Measurements from ENCODE around the gene SHF. TPM values are rescaled to one million over a fixed set of nuclear protein-coding genes. Genes with fewer than 3 reads are reported as not detected.

The SHF gene
- total and polyA plus RNA-seq, 2 of the 4 experiments (the other 2 are of a cell fraction), result 1.8 to 3.5 TPM

DNA sequence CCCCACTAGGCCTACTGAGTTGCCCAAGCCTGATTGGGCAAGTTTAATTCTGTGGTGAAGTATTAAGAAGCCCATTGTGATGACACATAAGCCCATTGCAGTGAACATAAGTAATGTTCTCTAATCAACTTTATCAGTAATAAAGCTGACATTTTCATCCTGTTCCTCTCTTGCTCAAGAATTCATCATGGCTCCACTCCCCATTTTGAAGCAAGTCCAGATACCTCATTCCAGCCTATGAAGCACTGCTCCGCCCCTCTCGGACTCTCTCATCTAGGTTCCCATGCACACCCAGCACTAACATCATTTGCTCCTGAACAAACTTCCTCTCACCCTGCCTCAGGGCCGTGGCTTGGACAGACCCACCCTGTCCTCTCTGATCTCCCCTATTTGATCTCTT is 10.5 kb downstream of the SHF start:
- intact Hi-C loops (cut with micrococcal nuclease) (no loop called here), dilution Hi-C loops (cut with HindIII; ENCODE audit: low sequenced_read_pairs, unreplicated experiment) (no loop called here), in situ Hi-C loops (cut with MboI; ENCODE audit: low sequenced_read_pairs) (loop anchor here (25.0 kb wide), 1 partner anchor 435 kb away; no protein-coding TSS in a partner anchor)
- no peaks in the 10 kb centered on the region for H3K4me1 ChIP-seq (ENCODE audit: control insufficient read depth, insufficient read depth, low read length)
- no peak overlapping the region for H2BK15ac ChIP-seq (ENCODE audit: low read depth, low read length)
- no peaks in the 10 kb centered on the region; the same call in 1 of the 2 replicates for H4K20me1 ChIP-seq (ENCODE audit: insufficient read depth, low read length)
- no peak for DNase-seq
- H3K79me1 ChIP-seq (ENCODE audit: low read depth in 1 of 2, low read length in 2 of 2), result no peaks in the 10 kb centered on the region
- H2BK5ac ChIP-seq (ENCODE audit: low read depth, low read length, poor library complexity, severe bottlenecking), result no peak overlapping the region
- no peak overlapping the region for H3K23ac ChIP-seq (ENCODE audit: low read depth, low read length)
- no peaks in the 10 kb centered on the region for H3K27me3 ChIP-seq (ENCODE audit: control insufficient read depth, insufficient read depth, low read length)
- H3K36me3 ChIP-seq (ENCODE audit: control insufficient read depth, insufficient read depth, low read length), result peaks cover 8% of the 10 kb centered on the region
- no peak overlapping the region for H3K56ac ChIP-seq (ENCODE audit: extremely low read depth, insufficient read depth, low read length)
- TF ChIP-seq RCOR1 (IDR thresholded peaks at IDR 0.05; ENCODE audit: insufficient replicate concordance, low read length) (no peak), MAZ (IDR thresholded peaks at IDR 0.05; ENCODE audit: borderline replicate concordance, low read depth, low read length) (no peak), SMC3 (IDR thresholded peaks at IDR 0.05; ENCODE audit: low read depth, low read length) (no peak), CEBPB (IDR thresholded peaks at IDR 0.05; ENCODE audit: low read depth, low read length) (no peak), MAFK (IDR thresholded peaks at IDR 0.05; ENCODE audit: low read depth, low read length) (no peak), MXI1 (IDR thresholded peaks at IDR 0.05; ENCODE audit: borderline replicate concordance, low read depth, low read length) (no peak), RAD21 (IDR thresholded peaks at IDR 0.05; ENCODE audit: low read length) (no peak), NFE2L2 (IDR thresholded peaks at IDR 0.05; ENCODE audit: low read depth, low read length) (no peak), BHLHE40 (IDR thresholded peaks at IDR 0.05; ENCODE audit: low read depth, low read length) (no peak), CHD1 (IDR thresholded peaks at IDR 0.05; ENCODE audit: low read depth, low read length) (no peak), POLR2A (IDR thresholded peaks at IDR 0.05; ENCODE audit: low read depth, low read length) (no peak), RFX5 (IDR thresholded peaks at IDR 0.05; ENCODE audit: low read depth, low read length) (no peak), FOS (IDR thresholded peaks at IDR 0.05; ENCODE audit: low read depth, low read length) (no peak)
- TF ChIP-seq, protein P1, sequence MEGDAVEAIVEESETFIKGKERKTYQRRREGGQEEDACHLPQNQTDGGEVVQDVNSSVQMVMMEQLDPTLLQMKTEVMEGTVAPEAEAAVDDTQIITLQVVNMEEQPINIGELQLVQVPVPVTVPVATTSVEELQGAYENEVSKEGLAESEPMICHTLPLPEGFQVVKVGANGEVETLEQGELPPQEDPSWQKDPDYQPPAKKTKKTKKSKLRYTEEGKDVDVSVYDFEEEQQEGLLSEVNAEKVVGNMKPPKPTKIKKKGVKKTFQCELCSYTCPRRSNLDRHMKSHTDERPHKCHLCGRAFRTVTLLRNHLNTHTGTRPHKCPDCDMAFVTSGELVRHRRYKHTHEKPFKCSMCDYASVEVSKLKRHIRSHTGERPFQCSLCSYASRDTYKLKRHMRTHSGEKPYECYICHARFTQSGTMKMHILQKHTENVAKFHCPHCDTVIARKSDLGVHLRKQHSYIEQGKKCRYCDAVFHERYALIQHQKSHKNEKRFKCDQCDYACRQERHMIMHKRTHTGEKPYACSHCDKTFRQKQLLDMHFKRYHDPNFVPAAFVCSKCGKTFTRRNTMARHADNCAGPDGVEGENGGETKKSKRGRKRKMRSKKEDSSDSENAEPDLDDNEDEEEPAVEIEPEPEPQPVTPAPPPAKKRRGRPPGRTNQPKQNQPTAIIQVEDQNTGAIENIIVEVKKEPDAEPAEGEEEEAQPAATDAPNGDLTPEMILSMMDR (conservative IDR thresholded peaks at IDR 0.05; ENCODE audit: low read depth, low read length), result no peak
- TF ChIP-seq, protein P2, sequence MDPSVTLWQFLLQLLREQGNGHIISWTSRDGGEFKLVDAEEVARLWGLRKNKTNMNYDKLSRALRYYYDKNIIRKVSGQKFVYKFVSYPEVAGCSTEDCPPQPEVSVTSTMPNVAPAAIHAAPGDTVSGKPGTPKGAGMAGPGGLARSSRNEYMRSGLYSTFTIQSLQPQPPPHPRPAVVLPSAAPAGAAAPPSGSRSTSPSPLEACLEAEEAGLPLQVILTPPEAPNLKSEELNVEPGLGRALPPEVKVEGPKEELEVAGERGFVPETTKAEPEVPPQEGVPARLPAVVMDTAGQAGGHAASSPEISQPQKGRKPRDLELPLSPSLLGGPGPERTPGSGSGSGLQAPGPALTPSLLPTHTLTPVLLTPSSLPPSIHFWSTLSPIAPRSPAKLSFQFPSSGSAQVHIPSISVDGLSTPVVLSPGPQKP (IDR thresholded peaks at IDR 0.05; ENCODE audit: borderline replicate concordance, low read depth, low read length), result no peak
- TF ChIP-seq, protein P3, sequence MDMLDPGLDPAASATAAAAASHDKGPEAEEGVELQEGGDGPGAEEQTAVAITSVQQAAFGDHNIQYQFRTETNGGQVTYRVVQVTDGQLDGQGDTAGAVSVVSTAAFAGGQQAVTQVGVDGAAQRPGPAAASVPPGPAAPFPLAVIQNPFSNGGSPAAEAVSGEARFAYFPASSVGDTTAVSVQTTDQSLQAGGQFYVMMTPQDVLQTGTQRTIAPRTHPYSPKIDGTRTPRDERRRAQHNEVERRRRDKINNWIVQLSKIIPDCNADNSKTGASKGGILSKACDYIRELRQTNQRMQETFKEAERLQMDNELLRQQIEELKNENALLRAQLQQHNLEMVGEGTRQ (IDR thresholded peaks at IDR 0.05; ENCODE audit: low read depth, low read length), result no peak
- H3K9me3 ChIP-seq (ENCODE audit: control insufficient read depth, insufficient read depth, low read length), result no peaks in the 10 kb centered on the region
- no peak overlapping the region for H4K5ac ChIP-seq (ENCODE audit: low read depth, low read length)
- H2BK20ac ChIP-seq (ENCODE audit: low read depth, low read length), result no peak overlapping the region
- BruUV-seq (replicated peaks), result no TSS peak
- H4K8ac ChIP-seq (ENCODE audit: low read depth in 2 of 2, low read length in 2 of 2), result no peak overlapping the region
- no peak overlapping the region for H3K4me2 ChIP-seq (ENCODE audit: low read depth, low read length)
- H2BK120ac ChIP-seq (ENCODE audit: low read depth, low read length), result no peak overlapping the region
- H3K9me1 ChIP-seq (ENCODE audit: insufficient read depth, low read length), result no peaks in the 10 kb centered on the region
- H3K27ac ChIP-seq (ENCODE audit: insufficient read depth, low read length), result no peak overlapping the region
- H3K14ac ChIP-seq (replicated peaks; ENCODE audit: low read depth, low read length), result no peak overlapping the region
- H3K9ac ChIP-seq (ENCODE audit: low read depth, low read length), result no peak overlapping the region
- 100% methylated on average over 1 of the region's 3 CpGs; no CpG with 5 or more reads in 1 of the 2 experiments for WGBS, 2 experiments (ENCODE audit: extremely low coverage in 2 of 2, insufficient read length in 1 of 2)
- ATAC-seq (ENCODE audit: low read depth), result no peak
- no peak overlapping the region for H2AK5ac ChIP-seq (ENCODE audit: low read depth, low read length)
- no peak overlapping the region for H3K18ac ChIP-seq (ENCODE audit: low read depth, low read length)
- no peak overlapping the region for H3K4ac ChIP-seq (ENCODE audit: low read depth, low read length)
- no peak overlapping the region for H2AFZ ChIP-seq (replicated peaks; ENCODE audit: low read length, poor library complexity)
- no peak overlapping the region for H2AK9ac ChIP-seq (replicated peaks; ENCODE audit: low read depth, low read length, poor library complexity)
- H4K91ac ChIP-seq (ENCODE audit: insufficient read depth, low read depth, low read length), result no peak overlapping the region
- H3K4me3 ChIP-seq (ENCODE audit: insufficient read depth, low read depth, low read length), result no peak overlapping the region
- ChIA-PET CTCF (interaction anchor here (1.0 kb wide), 1 partner anchor 59 kb away, joined by 3 read pairs; no protein-coding TSS in a partner anchor), POLR2A (ENCODE audit: unreplicated experiment) (no interaction called here)
